HEK293T (cell line): ENCODE data around the gene SALL3.

Experiments
- ARNT ChIP-seq: fragments of 450-650 bp; IDR thresholded peaks from 2 replicates; pipeline ENCODE4 v1.6.1; 2017; ENCODE audit warnings: mild to moderate bottlenecking
- BHLHE40 ChIP-seq: fragments of 450-650 bp; IDR thresholded peaks from 2 replicates; pipeline ENCODE4 v1.6.1; 2016; ENCODE audit warnings: mild to moderate bottlenecking, moderate library complexity, borderline replicate concordance
- CTBP1 ChIP-seq: fragments of 450-650 bp; IDR thresholded peaks from 2 replicates; pipeline ENCODE4 v1.6.1; 2016; ENCODE audit warnings: borderline replicate concordance
- ELF4 ChIP-seq: fragments of 450-650 bp; IDR thresholded peaks from 2 replicates; pipeline ENCODE4 v1.6.1; 2017; ENCODE audit warnings: antibody characterized with exemption
- FOXA1 ChIP-seq: fragments of 450-650 bp; IDR thresholded peaks from 2 replicates; pipeline ENCODE4 v1.6.1; 2016; ENCODE audit warnings: mild to moderate bottlenecking
- FOXK2 ChIP-seq: fragments of 450-650 bp; IDR thresholded peaks from 2 replicates; pipeline ENCODE4 v1.6.1; 2016; ENCODE audit warnings: mild to moderate bottlenecking
- FOXM1 ChIP-seq: fragments of 450-650 bp; IDR thresholded peaks from 2 replicates; pipeline ENCODE4 v1.6.1; 2017; ENCODE audit warnings: mild to moderate bottlenecking, borderline replicate concordance
- HDGF ChIP-seq: fragments of 450-650 bp; IDR thresholded peaks from 2 replicates; pipeline ENCODE4 v1.6.1; 2017; ENCODE audit warnings: antibody characterized with exemption, borderline replicate concordance
- L3MBTL2 ChIP-seq: fragments of 450-650 bp; conservative IDR thresholded peaks from 2 replicates; pipeline ENCODE4 v1.6.1; 2016; ENCODE audit warnings: mild to moderate bottlenecking
- LEF1 ChIP-seq: fragments of 450-650 bp; IDR thresholded peaks from 2 replicates; pipeline ENCODE4 v1.6.1; 2017; ENCODE audit warnings: mild to moderate bottlenecking, borderline replicate concordance
- SP1 ChIP-seq: fragments of 450-650 bp; IDR thresholded peaks from 2 replicates; pipeline ENCODE4 v1.6.1; 2017
- SUZ12 ChIP-seq: fragments of 450-650 bp; IDR thresholded peaks from 2 replicates; pipeline ENCODE4 v1.6.1; 2016; ENCODE audit warnings: mild to moderate bottlenecking
- TARDBP ChIP-seq: fragments of 450-650 bp; IDR thresholded peaks from 2 replicates; pipeline ENCODE4 v1.6.1; 2016
- ZNF384 ChIP-seq: fragments of 450-650 bp; IDR thresholded peaks from 2 replicates; pipeline ENCODE4 v1.6.1; 2016

DNA sequence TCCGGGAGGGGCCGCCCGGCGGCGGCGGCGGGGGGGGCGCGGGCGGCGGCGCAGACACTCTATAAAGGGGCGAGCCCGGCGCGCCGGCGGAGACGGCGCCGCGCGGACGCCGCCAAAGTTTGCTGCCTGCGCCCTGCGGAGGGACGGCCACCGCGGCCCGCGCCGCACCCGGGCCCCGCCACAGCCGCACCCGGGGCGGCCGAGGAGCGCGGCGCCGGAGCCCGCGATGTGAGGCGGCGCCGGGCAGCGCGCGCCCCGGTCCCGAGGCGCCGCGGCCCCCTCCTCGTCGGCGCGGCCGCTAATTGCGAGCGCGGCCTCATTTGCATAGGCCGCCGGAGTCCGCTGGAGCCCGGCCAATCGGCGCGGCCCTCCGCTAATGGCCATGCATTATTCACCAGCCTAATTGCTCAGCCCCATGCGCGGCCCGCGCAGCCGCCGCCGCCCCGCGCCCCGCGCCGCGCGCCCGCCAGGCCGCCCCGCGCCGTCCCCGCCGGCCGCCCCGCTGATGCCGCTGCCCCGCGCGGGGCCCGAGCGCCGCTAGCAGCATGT is at the start of gene SALL3:
- TF ChIP-seq FOXA1 (no peak), BHLHE40 (no peak), ZNF384 (no peak), SUZ12 (no peak), SP1 (no peak), FOXM1 (no peak), TARDBP (no peak), FOXK2 (no peak), LEF1 (no peak), ELF4 (no peak), CTBP1 (no peak), HDGF (no peak), ARNT (no peak), L3MBTL2 (no peak)
